GM12892 (cell line): ENCODE data around the gene PLPP4.

Source experiments
- DNase-seq: peaks from one replicate; pipeline ENCODE4 v3.0.0; 2011; ENCODE audit not compliant: insufficient read length
- FAIRE-seq: peaks from 2 replicates; lab custom pipeline; 2011; peaks lifted over from hg19 to GRCh38; lab: Jason Lieb, UNC
- POLR2A ChIP-seq: IDR thresholded peaks from 2 replicates; pipeline ENCODE4 v1.6.1; 2011; ENCODE audit warnings: low read depth, low read length, control low read depth
- POLR2AphosphoS5 ChIP-seq: IDR thresholded peaks from 2 replicates; pipeline ENCODE4 v1.6.1; 2011; ENCODE audit warnings: low read depth, low read length, control low read depth
- TAF1 ChIP-seq: IDR thresholded peaks from 2 replicates; pipeline ENCODE4 v1.6.1; 2011; ENCODE audit warnings: low read depth, mild to moderate bottlenecking, control low read depth, low read length, borderline replicate concordance

PLPP4 gene

GRCh38 chr10:120514959-120515358 is 57.9 kb downstream of the PLPP4 start:
- DNase-seq (no peak), FAIRE-seq (no peak)
- no peak for TF ChIP-seq POLR2AphosphoS5
- no peak for TF ChIP-seq TAF1
- no peak for TF ChIP-seq POLR2A

DNA sequence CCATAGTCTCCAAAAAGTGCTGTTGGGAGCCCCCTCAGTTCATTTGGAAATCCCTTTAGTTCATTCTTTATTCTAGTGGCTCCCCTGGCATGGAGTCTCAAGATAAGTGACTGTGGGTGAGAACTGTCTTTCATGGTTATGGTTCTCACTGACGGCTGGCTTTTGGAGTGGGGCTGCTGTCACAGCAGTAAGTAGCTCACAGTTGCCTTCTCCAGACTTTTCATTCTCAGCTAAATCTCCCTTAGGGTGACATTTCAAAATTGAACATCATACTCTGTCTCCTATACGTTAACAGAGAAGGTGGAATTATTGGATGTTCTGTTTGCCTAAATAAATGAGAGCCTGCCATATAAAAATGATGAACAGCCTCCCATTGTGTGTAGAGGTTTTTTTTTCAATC is 58.7 kb downstream of the PLPP4 start:
- FAIRE-seq = no peak
- TF ChIP-seq POLR2AphosphoS5 (no peak), TAF1 (no peak), POLR2A (no peak)
- DNase-seq = no peak

GRCh38 chr10:120516426-120516825 is 59.4 kb downstream of the PLPP4 start:
- no peak for DNase-seq
- no peak for FAIRE-seq
- TF ChIP-seq TAF1 = no peak

- no peak for TF ChIP-seq POLR2AphosphoS5
- FAIRE-seq (no peak), DNase-seq (no peak)
These were observed 60.2 kb downstream of the PLPP4 start for GRCh38 chr10:120517196-120517595.

GRCh38 chr10:120517881-120518484 is 61.0 kb downstream of the PLPP4 start:
- FAIRE-seq (no peak), DNase-seq (no peak)
- TF ChIP-seq POLR2AphosphoS5 (no peak), TAF1 (no peak), POLR2A (no peak)

DNA sequence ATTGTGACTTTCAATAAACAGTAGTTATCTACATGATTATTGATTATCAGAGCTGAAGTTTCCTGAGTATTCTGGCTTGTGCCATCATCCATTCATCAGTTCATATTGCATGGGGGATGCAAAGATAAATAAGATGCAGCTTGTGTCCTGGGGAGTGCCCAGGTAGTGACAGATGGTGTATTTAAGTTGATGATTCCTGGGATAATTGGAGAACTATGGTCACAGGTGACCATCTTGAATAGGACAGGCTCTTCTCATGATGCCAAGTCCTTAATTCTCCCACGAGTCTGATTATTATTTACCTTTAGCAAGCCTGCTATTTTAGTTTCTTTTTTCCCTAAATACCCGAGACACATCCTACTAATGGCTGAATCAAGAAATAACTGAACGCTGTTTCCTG is 64.9 kb downstream of the PLPP4 start:
- no peak for TF ChIP-seq POLR2AphosphoS5
- no peak for TF ChIP-seq TAF1
- TF ChIP-seq POLR2A = no peak
- no peak for DNase-seq
- FAIRE-seq = no peak

GRCh38 chr10:120527691-120528090 is 70.7 kb downstream of the PLPP4 start:
- FAIRE-seq (no peak), DNase-seq (no peak)
- TF ChIP-seq POLR2A (no peak), TAF1 (no peak), POLR2AphosphoS5 (no peak)

DNA sequence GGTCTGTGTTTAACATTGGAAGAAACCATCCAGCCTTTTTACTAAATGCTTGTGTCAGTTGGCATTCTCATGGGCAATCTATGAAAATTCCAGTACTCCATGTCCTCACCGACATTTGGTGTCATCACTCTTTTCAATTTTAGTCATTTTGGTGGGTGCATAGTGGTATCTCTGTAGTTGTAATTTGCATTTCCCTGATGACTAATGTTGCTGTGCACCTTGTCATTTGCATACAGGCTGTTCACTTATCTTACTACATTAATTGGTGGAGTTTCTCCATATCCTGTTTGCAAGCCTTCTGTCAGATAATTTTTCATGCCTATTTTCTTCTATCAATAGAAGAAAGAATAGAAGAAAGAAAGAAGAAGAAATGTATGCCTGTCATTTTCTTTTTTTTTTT is 73.7 kb downstream of the PLPP4 start:
- TF ChIP-seq TAF1 (no peak), POLR2A (no peak), POLR2AphosphoS5 (no peak)
- DNase-seq = no peak
- FAIRE-seq = no peak

- DNase-seq (no peak), FAIRE-seq (no peak)
- no peak for TF ChIP-seq POLR2AphosphoS5
- TF ChIP-seq TAF1 = no peak
- no peak for TF ChIP-seq POLR2A
These were observed 81.1 kb downstream of the PLPP4 start for GRCh38 chr10:120538091-120538490.

- no peak for DNase-seq
- FAIRE-seq = no peak
- no peak for TF ChIP-seq TAF1
These were observed 82.0 kb downstream of the PLPP4 start for GRCh38 chr10:120539076-120539475.

DNA sequence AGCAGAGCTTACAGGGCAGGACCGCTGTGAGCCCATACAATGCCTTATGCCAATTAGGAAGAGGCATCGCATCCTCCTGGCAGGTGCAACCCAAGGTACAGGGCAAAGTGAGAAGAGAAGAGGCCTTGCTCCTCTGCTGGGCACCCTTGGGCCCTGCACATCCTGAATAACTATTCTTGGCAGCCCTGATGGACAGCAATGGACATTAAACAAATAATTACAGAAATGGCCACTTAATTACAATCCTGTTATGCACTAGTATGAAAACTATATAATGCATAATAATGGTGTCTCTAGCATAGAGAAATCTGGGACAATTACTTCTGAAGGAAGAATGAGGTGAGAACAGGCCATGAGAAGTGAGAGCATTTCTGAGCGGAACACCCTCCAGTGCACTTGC is 83.5 kb downstream of the PLPP4 start:
- TF ChIP-seq POLR2AphosphoS5 (no peak), POLR2A (no peak), TAF1 (no peak)
- FAIRE-seq = no peak

GRCh38 chr10:120541984-120542383 is 85.0 kb downstream of the PLPP4 start:
- no peak for DNase-seq
- FAIRE-seq = no peak
- TF ChIP-seq TAF1 (no peak), POLR2A (no peak), POLR2AphosphoS5 (no peak)

More for the DNA sequence above, 83.5 kb downstream of the PLPP4 start:
- DNase-seq = no peak

DNA sequence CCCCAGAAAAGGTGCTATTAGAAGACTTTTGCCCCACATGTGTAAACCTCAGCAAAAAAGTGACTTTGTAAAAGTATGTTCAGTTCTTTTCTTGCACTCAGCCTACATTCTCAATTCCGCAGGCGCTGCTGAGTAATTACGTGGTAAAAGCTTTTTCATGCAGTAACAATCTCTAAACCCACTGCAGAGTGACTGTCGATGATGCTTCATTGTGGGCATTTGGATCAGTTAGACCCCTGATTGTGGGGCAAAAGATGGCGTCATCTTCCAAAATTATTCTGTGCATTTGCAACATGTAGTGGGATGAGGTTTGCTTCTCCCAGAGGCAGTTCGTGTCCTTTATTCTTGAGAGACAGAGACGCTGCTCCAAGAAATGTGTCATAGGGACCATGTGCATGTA is 85.6 kb downstream of the PLPP4 start:
- no peak for DNase-seq
- TF ChIP-seq TAF1 (no peak), POLR2A (no peak), POLR2AphosphoS5 (no peak)
- no peak for FAIRE-seq
